ENCODE results near the gene RNU11. TPM values are rescaled to one million over a fixed set of nuclear protein-coding genes. Genes with fewer than 3 reads are reported as not detected.
A peak's percentile ranks its signal among the peaks of the same experiment; 100 is the strongest.

The RNU11 gene
- polyA plus RNA-seq, 2 of the 4 experiments (the other 2 are of a cell fraction), result not detected

- ChIA-PET POLR2A (interaction anchor here (1.2 kb wide), 1 partner anchor 15 kb away, joined by 5 read pairs; the partner anchor contains the start of gene RNU11), CTCF (interaction anchor here (1.4 to 1.9 kb wide), 2 partner anchors 73 to 214 kb away, joined by 4 to 5 read pairs; partner anchors contain the start of gene YTHDF2)
- Histone ChIP-seq H3K9me3 (no peaks in the 10 kb centered on the region), H3K27ac (no peak overlapping the region), H3K4me3 (no peak overlapping the region), H3K4me1 (peaks cover 4% of the 10 kb centered on the region; the same call in 1 of the 3 replicates), H3K4me2 (no peak overlapping the region)
- 65% methylated on average over 7 of the region's 7 CpGs for WGBS (ENCODE audit: missing lambda C conversion rate)
- ATAC-seq, result no peak
- no peak for FAIRE-seq
- no peak for DNase-seq (ENCODE audit: low read depth in 1 of 2, low spot score in 1 of 2)
- TF ChIP-seq ZFP36 (IDR thresholded peaks at IDR 0.05; ENCODE audit: borderline replicate concordance, partially characterized antibody) (no peak), ZNF302 (CRISPR knock-in tag; IDR thresholded peaks at IDR 0.05) (no peak), KDM1A (IDR thresholded peaks at IDR 0.05; ENCODE audit: low read depth) (no peak), USF2 (IDR thresholded peaks at IDR 0.05) (no peak), CBX8 (IDR thresholded peaks at IDR 0.05) (no peak)
Measured at GRCh38 chr1:28663871-28664470, 15.6 kb downstream of the RNU11 start.

GRCh38 chr1:28666806-28667205 is 18.4 kb downstream of the RNU11 start:
- H3K4me3 ChIP-seq, result no peak overlapping the region
- no peak overlapping the region for H3K27ac ChIP-seq
- ATAC-seq (no peak), FAIRE-seq (no peak), DNase-seq (ENCODE audit: low read depth in 1 of 2, low spot score in 1 of 2) (no peak)
- 95% methylated on average over 12 of the region's 12 CpGs for WGBS (ENCODE audit: missing lambda C conversion rate)
- H3K9me3 ChIP-seq, result no peaks in the 10 kb centered on the region
- H3K4me2 ChIP-seq, result no peak overlapping the region
- ChIA-PET POLR2A (interaction anchor here (0.7 kb wide), 1 partner anchor 34 kb away, joined by 3 read pairs; no protein-coding TSS in a partner anchor), CTCF (no interaction called here)
- peaks cover 4% of the 10 kb centered on the region; the same call in 1 of the 3 replicates for H3K4me1 ChIP-seq
- no peak for TF ChIP-seq ZNF302 (CRISPR knock-in tag; IDR thresholded peaks at IDR 0.05)
- TF ChIP-seq HES2 (IDR thresholded peaks at IDR 0.05), result no peak
- TF ChIP-seq EP300 (IDR thresholded peaks at IDR 0.05), result no peak
- no peak for TF ChIP-seq POLR2A (IDR thresholded peaks at IDR 0.05; ENCODE audit: low read length)
- TF ChIP-seq CHD2 (IDR thresholded peaks at IDR 0.05; ENCODE audit: low read length, partially characterized antibody), result no peak
- no peak for TF ChIP-seq HDAC2 (IDR thresholded peaks at IDR 0.05)
- TF ChIP-seq FOSL2 (IDR thresholded peaks at IDR 0.05), result no peak
- no peak for TF ChIP-seq FOSL2 (CRISPR knock-in tag; IDR thresholded peaks at IDR 0.05)
- TF ChIP-seq E2F6 (IDR thresholded peaks at IDR 0.05; ENCODE audit: borderline replicate concordance, low read depth), result no peak
- no peak for TF ChIP-seq NPAS2 (CRISPR knock-in tag; IDR thresholded peaks at IDR 0.05; ENCODE audit: borderline replicate concordance)
- TF ChIP-seq POLR2AphosphoS2 (conservative IDR thresholded peaks at IDR 0.05; ENCODE audit: low read length), result no peak
- no peak for TF ChIP-seq CBX2 (IDR thresholded peaks at IDR 0.05; ENCODE audit: borderline replicate concordance, low read depth)
- no peak for TF ChIP-seq ATOH8 (CRISPR knock-in tag; IDR thresholded peaks at IDR 0.05; ENCODE audit: low read depth)
- no peak for TF ChIP-seq EHF (CRISPR knock-in tag; IDR thresholded peaks at IDR 0.05)

GRCh38 chr1:28668191-28668955 is 20.0 kb downstream of the RNU11 start, which contains the start of gene GMEB1:
GMEB1 (plus strand) TSS chr1:28668784; CDS start chr1:28683613, 14,829 bp downstream.
- DNase-seq (ENCODE audit: low read depth in 1 of 2, low spot score in 1 of 2) (peak; percentile 69 to 87), ATAC-seq (peak; percentile 89 to 94), FAIRE-seq (no peak)
- Histone ChIP-seq H3K4me2 (peak within 1 kb of the TSS; percentile 83), H3K4me1 (peaks cover 4% of the 10 kb centered on the region; the same call in 1 of the 3 replicates), H3K4me3 (peak within 1 kb of the TSS; percentile 100), H3K9me3 (no peaks in the 10 kb centered on the region), H3K27ac (peak within 1 kb of the TSS; percentile 100)
- TF ChIP-seq MAFK (IDR thresholded peaks at IDR 0.05; ENCODE audit: partially characterized antibody), result peak; percentile 39
- TF ChIP-seq KDM1A (IDR thresholded peaks at IDR 0.05; ENCODE audit: low read depth), result no peak
- TF ChIP-seq PHF8 (IDR thresholded peaks at IDR 0.05; ENCODE audit: borderline replicate concordance, low read depth), result 0 out of 2 replicates have a peak, but pooled peaks have one; percentile 27
- 6% methylated on average over 10 of the region's 57 CpGs for WGBS (ENCODE audit: missing lambda C conversion rate)
- POLR2A ChIA-PET, result interaction anchor here (0.6 to 2.8 kb wide), 7 partner anchors 20 to 206 kb away, joined by 4 to 27 read pairs (median 8); partner anchors contain the start of genes RNU11, TAF12 and YTHDF2
- CTCF ChIA-PET, result interaction anchor here (0.7 to 1.9 kb wide), 5 partner anchors 11 to 209 kb away, joined by 3 to 8 read pairs (median 4); partner anchors contain the start of gene YTHDF2

Data from A549 (cell line).